ENCODE measurements around the gene FOSL1. TPM values are rescaled to one million over a fixed set of nuclear protein-coding genes. Genes with fewer than 3 reads are reported as not detected.

Gene FOSL1
- total RNA-seq, 4 donors from 2014 or later, result 3.2 to 47.2 (median 8.7) TPM; not detected in 1

GRCh38 chr11:65917077-65917433, 16.9 kb upstream of the FOSL1 start:
- Histone ChIP-seq H3K4me1 (peaks cover 50 to 72% (median 65%) of the 10 kb centered on the region in 4 donors), H3K9me3 (no peaks in the 10 kb centered on the region)

GRCh38 chr11:65916391-65916790, 16.2 kb upstream of the FOSL1 start:
- intact Hi-C loops (cut with DNase I), result no loop called here
- WGBS, result 68% methylated on average over 7 of the region's 7 CpGs
- H3K9me3 ChIP-seq, result no peaks in the 10 kb centered on the region
- H3K4me3 ChIP-seq, result peak overlapping the region in 1 of 4 donors; percentile 19
- TF ChIP-seq POLR2AphosphoS5 (IDR thresholded peaks at IDR 0.05) (no peak), CTCF (IDR thresholded peaks at IDR 0.05) (no peak), EP300 (IDR thresholded peaks at IDR 0.05) (no peak), POLR2A (IDR thresholded peaks at IDR 0.05; ENCODE audit: low read depth) (no peak)
- H3K4me1 ChIP-seq, result peaks cover 57 to 77% (median 70%) of the 10 kb centered on the region in 4 donors
- no peak for DNase-seq (ENCODE audit: extremely low spot score)
- no peaks in the 10 kb centered on the region for H3K27me3 ChIP-seq
- H3K36me3 ChIP-seq, result peaks cover 0 to 16% (median 7%) of the 10 kb centered on the region in 4 donors
- peak overlapping the region; percentile 91 to 99 (median 94) for H3K27ac ChIP-seq (replicated peaks in 1 of 4)

More at GRCh38 chr11:65917077-65917433, 16.9 kb upstream of the FOSL1 start:
- no peak for TF ChIP-seq POLR2A (IDR thresholded peaks at IDR 0.05; ENCODE audit: low read depth)
- TF ChIP-seq POLR2AphosphoS5 (IDR thresholded peaks at IDR 0.05), result no peak
- TF ChIP-seq CTCF (IDR thresholded peaks at IDR 0.05), result no peak
- intact Hi-C loops (cut with DNase I), result no loop called here
- H3K27me3 ChIP-seq, result no peaks in the 10 kb centered on the region
- H3K36me3 ChIP-seq, result peaks cover 0 to 22% (median 14%) of the 10 kb centered on the region in 4 donors
- DNase-seq (ENCODE audit: extremely low spot score), result no peak
- peak overlapping the region; percentile 91 to 99 (median 94) for H3K27ac ChIP-seq (replicated peaks in 1 of 4)
- 84% methylated on average over 3 of the region's 3 CpGs for WGBS
- H3K4me3 ChIP-seq, result peak overlapping the region; percentile 68 to 99 (median 88)

- no peaks in the 10 kb centered on the region for H3K27me3 ChIP-seq
- DNase-seq (ENCODE audit: extremely low spot score), result no peak
- peak overlapping the region; percentile 91 to 99 (median 94) for H3K27ac ChIP-seq (replicated peaks in 1 of 4)
- 26% methylated on average over 6 of the region's 13 CpGs for WGBS
- H3K9me3 ChIP-seq, result no peaks in the 10 kb centered on the region
- H3K4me3 ChIP-seq, result peak overlapping the region; percentile 16 to 27 (median 19)
- peaks cover 57 to 76% (median 69%) of the 10 kb centered on the region in 4 donors for H3K4me1 ChIP-seq
- peaks cover 0 to 10% (median 2%) of the 10 kb centered on the region in 4 donors for H3K36me3 ChIP-seq
- intact Hi-C loops (cut with DNase I), result no loop called here
- TF ChIP-seq EP300 (IDR thresholded peaks at IDR 0.05), result no peak
- TF ChIP-seq POLR2AphosphoS5 (IDR thresholded peaks at IDR 0.05), result peak; percentile 88 to 91
- no peak for TF ChIP-seq CTCF (IDR thresholded peaks at IDR 0.05)
- no peak for TF ChIP-seq POLR2A (IDR thresholded peaks at IDR 0.05; ENCODE audit: low read depth)
These were observed 15.6 kb upstream of the FOSL1 start for GRCh38 chr11:65915821-65916251.

- H3K27me3 ChIP-seq, result no peaks in the 10 kb centered on the region
- H3K27ac ChIP-seq (replicated peaks in 1 of 4), result peak overlapping the region; percentile 91 to 99 (median 94)
- no peaks in the 10 kb centered on the region for H3K9me3 ChIP-seq
- DNase-seq (ENCODE audit: extremely low spot score), result no peak
- peaks cover 0 to 9% (median 0%) of the 10 kb centered on the region in 4 donors for H3K36me3 ChIP-seq
- peak overlapping the region; percentile 16 to 27 (median 19) for H3K4me3 ChIP-seq
- H3K4me1 ChIP-seq, result peaks cover 51 to 70% (median 64%) of the 10 kb centered on the region in 4 donors
- intact Hi-C loops (cut with DNase I), result no loop called here
- WGBS, result 80% methylated on average over 8 of the region's 10 CpGs
- TF ChIP-seq POLR2A (IDR thresholded peaks at IDR 0.05; ENCODE audit: low read depth) (no peak), EP300 (IDR thresholded peaks at IDR 0.05) (no peak), POLR2AphosphoS5 (IDR thresholded peaks at IDR 0.05) (no peak), CTCF (IDR thresholded peaks at IDR 0.05) (no peak)
These were observed 15.1 kb upstream of the FOSL1 start for GRCh38 chr11:65915101-65915820.
